Breast epithelium (tissue), 4 donors: ENCODE measurements around the gene PPFIA4. TPM values are rescaled to one million over a fixed set of nuclear protein-coding genes. Genes with fewer than 3 reads are reported as not detected.

Experiments used
- DNase-seq, 2 donors: peaks; one replicate each; pipeline ENCODE4 v3.0.0-alpha.2; 2019; ENCODE audit warnings: low spot score in 2 of 2
- H3K27ac ChIP-seq, 2 donors: fragments of 200-600 bp; sonication (generic) in 1 of 2; one replicate each; pipeline ENCODE4 v1.5.1; 2016 to 2019; ENCODE audit warnings: mild to moderate bottlenecking in 1 of 2
- H3K27me3 ChIP-seq, 2 donors: fragments of 200-600 bp; sonication (generic) in 1 of 2; one replicate each; pipeline versions ENCODE4 v1.5.1 to v1.6.0; 2017 to 2019; ENCODE audit warnings: control low read depth in 1 of 2, mild to moderate bottlenecking in 1 of 2
- H3K36me3 ChIP-seq: fragments of 200-600 bp; one replicate; pipeline ENCODE4 v1.5.1; 2019
- H3K4me1 ChIP-seq, 2 donors: fragments of 200-600 bp; sonication (generic); one replicate each; pipeline ENCODE4 v1.5.1; 2016 to 2019; ENCODE audit warnings: control low read depth in 1 of 2
- H3K4me3 ChIP-seq, 3 donors: fragments of 200-600 bp; sonication (generic); 1 replicate in 2 of 3; 2 replicates in 1 of 3; pipeline ENCODE4 v1.5.1; 2016 to 2019; ENCODE audit warnings: mild to moderate bottlenecking in 3 of 3, moderate library complexity in 2 of 3
- H3K9me3 ChIP-seq, 2 donors: fragments of 200-600 bp; sonication (generic) in 1 of 2; one replicate each; pipeline ENCODE4 v1.5.1; 2016 to 2019; ENCODE audit warnings: control low read depth in 1 of 2
- CTCF ChIP-seq, 3 donors: fragments of 450-650 bp; IDR thresholded peaks; one replicate each; pipeline ENCODE4 v1.5.1; 2016 to 2017; ENCODE audit warnings: antibody characterized with exemption in 3 of 3, mild to moderate bottlenecking in 3 of 3, moderate library complexity in 3 of 3
- POLR2A ChIP-seq: fragments of 450-650 bp; IDR thresholded peaks from one replicate; pipeline ENCODE4 v1.6.1; 2016; ENCODE audit warnings: antibody characterized with exemption, mild to moderate bottlenecking, moderate library complexity
- POLR2AphosphoS5 ChIP-seq, 3 donors: sonication (generic); formaldehyde crosslinking; IDR thresholded peaks; one replicate each; pipeline ENCODE4 v1.6.1; 2017; ENCODE audit warnings: antibody characterized with exemption in 3 of 3
- intact Hi-C: fragments of 100-400 bp; cut with DNase I; formaldehyde crosslinking; loops from one replicate; pipeline ENCODE4 v1.15.1; 2023; ENCODE audit warnings: low total_unique reads
- total RNA-seq, 3 donors: library from RNA; depleted of rRNA; stranded (reverse); fragments of >200 nt; gene quantifications; one replicate each; pipeline ENCODE4 v1.1.0, GENCODE V29; 2016

The PPFIA4 gene
- total RNA-seq, 3 donors from 2014 or later: 0.80 to 5.6 (median 2.9) TPM

- no peaks in the 10 kb centered on the region for H3K4me1 ChIP-seq
- DNase-seq: no peak
- no peaks in the 10 kb centered on the region for H3K9me3 ChIP-seq
- no peak overlapping the region for H3K27ac ChIP-seq
- H3K4me3 ChIP-seq: no peak overlapping the region
- H3K36me3 ChIP-seq: no peaks in the 10 kb centered on the region
- intact Hi-C loops: no loop called here
- H3K27me3 ChIP-seq: no peaks in the 10 kb centered on the region
- TF ChIP-seq CTCF (IDR thresholded peaks at IDR 0.05) (no peak), POLR2A (no peak), POLR2AphosphoS5 (IDR thresholded peaks at IDR 0.05) (no peak)
Observed at GRCh38 chr1:203051841-203052324, 25.6 kb downstream of the PPFIA4 start.

- Histone ChIP-seq H3K4me3 (no peak overlapping the region), H3K27me3 (no peaks in the 10 kb centered on the region), H3K36me3 (no peaks in the 10 kb centered on the region), H3K27ac (no peak overlapping the region), H3K9me3 (no peaks in the 10 kb centered on the region), H3K4me1 (no peaks in the 10 kb centered on the region)
- intact Hi-C loops: no loop called here
- no peak for TF ChIP-seq POLR2AphosphoS5 (IDR thresholded peaks at IDR 0.05)
- no peak for TF ChIP-seq CTCF (IDR thresholded peaks at IDR 0.05)
- no peak for TF ChIP-seq POLR2A
- DNase-seq: no peak
Observed at GRCh38 chr1:203052601-203053000, 26.3 kb downstream of the PPFIA4 start.

GRCh38 chr1:203054184-203054583 lies 27.9 kb downstream of the PPFIA4 start:
- H3K27me3 ChIP-seq: no peaks in the 10 kb centered on the region

GRCh38 chr1:203054642-203055041 lies 28.4 kb downstream of the PPFIA4 start:
- H3K36me3 ChIP-seq: no peaks in the 10 kb centered on the region
- intact Hi-C loops: no loop called here
- no peak for DNase-seq
- no peaks in the 10 kb centered on the region for H3K9me3 ChIP-seq
- no peaks in the 10 kb centered on the region for H3K27me3 ChIP-seq
- no peak overlapping the region for H3K4me3 ChIP-seq
- TF ChIP-seq POLR2A (no peak), CTCF (IDR thresholded peaks at IDR 0.05) (no peak), POLR2AphosphoS5 (IDR thresholded peaks at IDR 0.05) (no peak)
- no peak overlapping the region for H3K27ac ChIP-seq
- H3K4me1 ChIP-seq: no peaks in the 10 kb centered on the region

More at GRCh38 chr1:203054184-203054583, 27.9 kb downstream of the PPFIA4 start:
- TF ChIP-seq POLR2A: no peak
- TF ChIP-seq POLR2AphosphoS5 (IDR thresholded peaks at IDR 0.05): no peak
- no peak for TF ChIP-seq CTCF (IDR thresholded peaks at IDR 0.05)
- H3K4me1 ChIP-seq: no peaks in the 10 kb centered on the region
- H3K36me3 ChIP-seq: no peaks in the 10 kb centered on the region
- DNase-seq: no peak
- no peak overlapping the region for H3K4me3 ChIP-seq
- no peak overlapping the region for H3K27ac ChIP-seq
- H3K9me3 ChIP-seq: no peaks in the 10 kb centered on the region
- intact Hi-C loops: no loop called here

GRCh38 chr1:203055161-203055799 lies 29.0 kb downstream of the PPFIA4 start:
- Histone ChIP-seq H3K4me3 (no peak overlapping the region), H3K36me3 (no peaks in the 10 kb centered on the region), H3K27ac (no peak overlapping the region), H3K27me3 (no peaks in the 10 kb centered on the region), H3K9me3 (no peaks in the 10 kb centered on the region), H3K4me1 (no peaks in the 10 kb centered on the region)
- TF ChIP-seq CTCF (IDR thresholded peaks at IDR 0.05): no peak
- no peak for TF ChIP-seq POLR2A
- no peak for TF ChIP-seq POLR2AphosphoS5 (IDR thresholded peaks at IDR 0.05)
- DNase-seq: no peak
- intact Hi-C loops: no loop called here
